ENCODE measurements around the gene NEB. TPM values are rescaled to one million over a fixed set of nuclear protein-coding genes. Genes with fewer than 3 reads are reported as not detected.
"Not testable (repeated sequence)": the region's sequence is repeated elsewhere in the genome, so short reads cannot be mapped to it uniquely, and the experiment has no call there.

NEB gene
- total RNA-seq, 4 donors from 2014 or later: 1.6 to 16.4 (median 4.4) TPM

DNA sequence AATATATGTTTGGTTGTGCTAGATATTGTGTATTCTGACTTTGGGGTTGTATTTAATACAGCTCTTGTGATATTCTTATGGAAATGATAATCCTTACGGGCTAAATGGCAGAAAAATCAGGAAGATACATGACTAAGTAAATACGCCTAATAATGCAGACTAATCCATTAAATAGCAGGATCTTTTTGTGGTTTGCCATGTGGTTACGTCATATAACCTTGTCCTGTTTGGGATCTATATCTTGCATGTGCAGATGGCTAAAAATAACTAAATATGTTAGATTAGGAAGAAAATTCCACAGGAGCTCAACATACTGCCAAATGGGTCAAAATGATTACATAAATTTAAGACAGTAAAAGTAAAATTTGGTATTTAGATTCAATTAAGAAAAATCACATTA, 83.0 kb downstream of the NEB start:
- no peak overlapping the region for H3K4me3 ChIP-seq (replicated peaks in 1 of 3)
- H3K27ac ChIP-seq: no peak overlapping the region
- intact Hi-C loops (cut with DNase I): no loop called here
- H3K9me3 ChIP-seq: no peaks in the 10 kb centered on the region
- no peak for DNase-seq
- 94% methylated on average over 3 of the region's 3 CpGs for WGBS, 2 donors
- no peak for TF ChIP-seq POLR2A (IDR thresholded peaks at IDR 0.05)
- TF ChIP-seq, protein P1, sequence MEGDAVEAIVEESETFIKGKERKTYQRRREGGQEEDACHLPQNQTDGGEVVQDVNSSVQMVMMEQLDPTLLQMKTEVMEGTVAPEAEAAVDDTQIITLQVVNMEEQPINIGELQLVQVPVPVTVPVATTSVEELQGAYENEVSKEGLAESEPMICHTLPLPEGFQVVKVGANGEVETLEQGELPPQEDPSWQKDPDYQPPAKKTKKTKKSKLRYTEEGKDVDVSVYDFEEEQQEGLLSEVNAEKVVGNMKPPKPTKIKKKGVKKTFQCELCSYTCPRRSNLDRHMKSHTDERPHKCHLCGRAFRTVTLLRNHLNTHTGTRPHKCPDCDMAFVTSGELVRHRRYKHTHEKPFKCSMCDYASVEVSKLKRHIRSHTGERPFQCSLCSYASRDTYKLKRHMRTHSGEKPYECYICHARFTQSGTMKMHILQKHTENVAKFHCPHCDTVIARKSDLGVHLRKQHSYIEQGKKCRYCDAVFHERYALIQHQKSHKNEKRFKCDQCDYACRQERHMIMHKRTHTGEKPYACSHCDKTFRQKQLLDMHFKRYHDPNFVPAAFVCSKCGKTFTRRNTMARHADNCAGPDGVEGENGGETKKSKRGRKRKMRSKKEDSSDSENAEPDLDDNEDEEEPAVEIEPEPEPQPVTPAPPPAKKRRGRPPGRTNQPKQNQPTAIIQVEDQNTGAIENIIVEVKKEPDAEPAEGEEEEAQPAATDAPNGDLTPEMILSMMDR (IDR thresholded peaks at IDR 0.05): no peak
- H3K4me1 ChIP-seq: no peaks in the 10 kb centered on the region
- H3K36me3 ChIP-seq: no peaks in the 10 kb centered on the region
- H3K27me3 ChIP-seq: no peaks in the 10 kb centered on the region

DNA sequence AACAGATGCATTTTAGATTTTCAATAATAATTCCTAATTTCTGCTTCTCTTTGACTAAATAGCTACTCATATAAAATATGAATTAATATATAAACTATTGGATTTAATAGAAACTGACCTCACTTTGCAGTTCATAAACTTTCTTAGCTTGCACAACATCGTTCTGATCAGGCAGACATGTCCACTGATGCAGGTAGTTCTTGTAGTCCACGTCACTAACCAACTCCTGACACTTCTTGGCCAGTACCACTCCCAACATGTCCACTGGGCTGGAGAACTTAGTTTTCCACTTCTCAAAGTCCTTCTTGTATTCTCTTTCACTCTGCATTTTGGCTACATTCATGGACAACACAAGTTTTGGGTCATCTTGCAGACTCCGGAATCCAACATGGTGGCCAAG, 83.8 kb downstream of the NEB start:
- H3K36me3 ChIP-seq: no peaks in the 10 kb centered on the region
- no peak overlapping the region for H3K27ac ChIP-seq
- DNase-seq: no peak
- H3K27me3 ChIP-seq: no peaks in the 10 kb centered on the region
- no peak overlapping the region for H3K4me3 ChIP-seq (replicated peaks in 1 of 3)
- no peaks in the 10 kb centered on the region for H3K9me3 ChIP-seq
- intact Hi-C loops (cut with DNase I): no loop called here
- TF ChIP-seq POLR2A (IDR thresholded peaks at IDR 0.05): no peak
- TF ChIP-seq, protein P1 (IDR thresholded peaks at IDR 0.05): no peak
- 97% methylated on average over 3 of the region's 3 CpGs for WGBS, 2 donors
- no peaks in the 10 kb centered on the region for H3K4me1 ChIP-seq

DNA sequence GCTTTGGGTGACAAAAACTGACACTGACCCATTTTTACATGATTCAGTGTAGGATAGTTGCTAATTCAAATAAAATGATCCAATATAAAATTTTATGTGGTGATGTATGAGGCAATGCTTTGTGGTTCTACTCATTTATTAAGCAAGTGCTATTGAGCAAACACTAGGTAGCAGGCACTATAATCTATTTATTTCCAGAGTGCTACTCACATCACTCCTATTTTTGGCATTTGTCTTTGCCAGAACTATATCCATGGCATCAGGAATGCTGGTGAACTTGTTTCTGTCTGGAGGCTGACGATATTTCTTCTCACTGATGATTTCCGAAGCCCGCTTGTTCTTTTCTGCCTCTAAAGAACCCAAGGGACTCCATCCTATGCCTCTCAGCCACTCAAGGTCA, 84.3 kb downstream of the NEB start:
- Histone ChIP-seq H3K4me3 (replicated peaks in 1 of 3) (no peak overlapping the region), H3K27ac (no peak overlapping the region), H3K4me1 (no peaks in the 10 kb centered on the region), H3K27me3 (no peaks in the 10 kb centered on the region), H3K9me3 (no peaks in the 10 kb centered on the region), H3K36me3 (no peaks in the 10 kb centered on the region)
- intact Hi-C loops (cut with DNase I): no loop called here
- no peak for TF ChIP-seq POLR2A (IDR thresholded peaks at IDR 0.05)
- TF ChIP-seq, protein P1 (IDR thresholded peaks at IDR 0.05): no peak
- WGBS, 2 donors: 93 to 95% methylated on average over 3 of the region's 3 CpGs
- no peak for DNase-seq

DNA sequence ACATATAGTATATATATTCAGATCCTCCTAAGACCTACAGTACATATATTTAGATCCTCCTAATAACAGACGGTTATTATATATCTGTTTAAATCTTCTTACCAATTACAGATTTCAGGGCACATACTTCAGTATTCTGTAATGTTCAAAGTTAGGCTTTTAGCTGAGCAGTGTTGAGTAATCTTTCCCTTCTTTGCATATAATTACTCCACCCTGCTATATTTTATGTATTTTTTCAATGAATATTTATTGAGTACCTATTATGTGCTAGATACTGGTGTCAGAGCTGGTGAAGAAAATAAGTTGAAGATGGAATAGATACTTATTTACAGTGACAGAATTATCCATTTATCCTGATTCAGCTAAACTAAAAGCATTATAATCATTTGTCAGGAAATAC, 84.9 kb downstream of the NEB start:
- DNase-seq: no peak
- H3K27ac ChIP-seq: no peak overlapping the region
- H3K27me3 ChIP-seq: no peaks in the 10 kb centered on the region
- 92 to 94% methylated on average over 1 of the region's 1 CpG for WGBS, 2 donors
- no peak for TF ChIP-seq POLR2A (IDR thresholded peaks at IDR 0.05)
- TF ChIP-seq, protein P1 (IDR thresholded peaks at IDR 0.05): no peak
- no peaks in the 10 kb centered on the region for H3K4me1 ChIP-seq
- H3K9me3 ChIP-seq: no peaks in the 10 kb centered on the region
- no peak overlapping the region for H3K4me3 ChIP-seq (replicated peaks in 1 of 3)
- intact Hi-C loops (cut with DNase I): no loop called here
- H3K36me3 ChIP-seq: no peaks in the 10 kb centered on the region

DNA sequence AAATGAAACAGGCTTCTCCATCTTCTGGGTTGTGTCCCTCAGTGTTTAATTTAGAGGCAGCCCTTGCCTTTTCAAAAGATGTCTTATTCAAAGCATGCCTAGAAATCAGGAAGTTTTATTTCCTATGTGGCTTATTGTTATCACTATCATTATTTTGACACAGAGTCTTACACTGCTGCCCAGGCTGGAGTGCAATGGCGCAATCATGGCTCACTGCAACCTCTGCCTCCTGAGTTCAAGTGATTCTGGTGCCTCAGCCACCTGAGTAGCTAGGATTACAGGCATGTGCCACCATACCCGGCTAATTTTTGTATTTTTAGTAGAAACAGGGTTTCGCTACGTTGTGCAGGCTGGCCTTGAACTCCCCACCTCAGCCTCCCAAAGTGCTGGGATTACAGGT, 87.8 kb downstream of the NEB start:
- H3K4me3 ChIP-seq (replicated peaks in 1 of 3); H3K9me3 ChIP-seq; H3K27ac ChIP-seq; DNase-seq; H3K27me3 ChIP-seq; H3K36me3 ChIP-seq; intact Hi-C loops (cut with DNase I); H3K4me1 ChIP-seq: not testable (repeated sequence)
- WGBS, 2 donors: 92 to 96% methylated on average over 4 of the region's 4 CpGs

DNA sequence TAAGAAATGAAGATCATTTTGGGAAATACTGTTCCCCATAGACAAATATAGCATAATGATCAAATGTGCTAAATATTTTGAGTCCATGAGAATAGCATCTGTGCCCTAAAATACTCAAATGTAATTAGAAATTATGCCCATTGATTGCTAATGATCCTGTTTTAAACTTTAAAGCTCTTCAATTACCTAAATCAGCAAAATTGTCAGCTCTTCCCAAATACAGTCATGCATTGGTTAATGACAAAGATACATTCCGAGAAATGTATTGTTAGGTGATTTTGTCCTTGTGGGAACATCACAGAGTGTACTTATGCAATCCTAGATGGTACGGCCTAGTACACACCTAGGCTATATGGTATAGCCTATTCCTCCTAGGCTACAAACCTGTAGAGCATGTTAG, 89.7 kb downstream of the NEB start:
- H3K27ac ChIP-seq: no peak overlapping the region
- no peaks in the 10 kb centered on the region for H3K27me3 ChIP-seq
- WGBS, 2 donors: 94 to 98% methylated on average over 2 of the region's 2 CpGs
- no peak for TF ChIP-seq POLR2A (IDR thresholded peaks at IDR 0.05)
- TF ChIP-seq, protein P1 (IDR thresholded peaks at IDR 0.05): no peak
- no peaks in the 10 kb centered on the region for H3K4me1 ChIP-seq
- intact Hi-C loops (cut with DNase I): no loop called here
- no peak overlapping the region for H3K4me3 ChIP-seq (replicated peaks in 1 of 3)
- DNase-seq: no peak
- no peaks in the 10 kb centered on the region for H3K36me3 ChIP-seq
- no peaks in the 10 kb centered on the region for H3K9me3 ChIP-seq

DNA sequence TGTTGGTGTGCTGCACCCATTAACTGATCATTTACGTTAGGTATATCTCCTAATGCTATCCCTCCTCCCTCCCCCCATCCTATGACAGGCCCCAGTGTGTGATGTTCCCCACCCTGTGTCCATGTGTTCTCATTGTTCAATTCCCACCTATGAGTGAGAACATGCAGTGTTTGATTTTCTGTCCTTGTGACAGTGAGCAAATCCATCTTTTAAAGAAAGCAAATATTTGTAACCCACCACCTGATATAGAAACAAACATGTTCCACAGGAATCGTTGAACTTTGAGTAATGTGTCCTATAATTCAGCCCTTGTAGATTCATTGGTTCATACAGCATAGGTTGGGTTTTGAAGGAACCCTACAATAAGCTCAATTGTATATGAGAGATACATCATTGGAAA, 92.4 kb downstream of the NEB start:
- H3K4me1 ChIP-seq; DNase-seq; H3K36me3 ChIP-seq; intact Hi-C loops (cut with DNase I); H3K27ac ChIP-seq; H3K4me3 ChIP-seq (replicated peaks in 1 of 3); H3K9me3 ChIP-seq; H3K27me3 ChIP-seq: not testable (repeated sequence)
- WGBS, 2 donors: 93% methylated on average over 2 of the region's 2 CpGs
